ENCODE measurements around the gene CYP27A1.

Gene CYP27A1

GRCh38 chr2:218743068-218743467, 38.9 kb upstream of the CYP27A1 start:
- no peak overlapping the region for H3K4me3 ChIP-seq (ENCODE audit: low read depth, low read length)
- peak; percentile 51 for DNase-seq (ENCODE audit: low read depth)
- TF ChIP-seq MYC (IDR thresholded peaks at IDR 0.05; ENCODE audit: low read depth, low read length) (no peak), MAX (IDR thresholded peaks at IDR 0.05; ENCODE audit: low read depth, low read length) (no peak), CTCF (IDR thresholded peaks at IDR 0.05; ENCODE audit: low read depth, low read length) (no peak), POLR2A (IDR thresholded peaks at IDR 0.05; ENCODE audit: extremely low read depth, insufficient read length) (no peak)

- TF ChIP-seq MAX (IDR thresholded peaks at IDR 0.05; ENCODE audit: low read depth, low read length) (no peak), CTCF (IDR thresholded peaks at IDR 0.05; ENCODE audit: low read depth, low read length) (no peak), POLR2A (IDR thresholded peaks at IDR 0.05; ENCODE audit: extremely low read depth, insufficient read length) (no peak)
- no peak for DNase-seq (ENCODE audit: low read depth)
- no peak overlapping the region for H3K4me3 ChIP-seq (ENCODE audit: low read depth, low read length)
Observed at GRCh38 chr2:218744615-218745014, 37.3 kb upstream of the CYP27A1 start.

GRCh38 chr2:218745160-218745558, 36.8 kb upstream of the CYP27A1 start:
- no peak overlapping the region for H3K4me3 ChIP-seq (ENCODE audit: low read depth, low read length)
- peak; percentile 85 for DNase-seq (ENCODE audit: low read depth)
- TF ChIP-seq MAX (IDR thresholded peaks at IDR 0.05; ENCODE audit: low read depth, low read length): peak; percentile 36; the same call in 1 of the 2 replicates
- no peak for TF ChIP-seq MYC (IDR thresholded peaks at IDR 0.05; ENCODE audit: low read depth, low read length)
- no peak for TF ChIP-seq POLR2A (IDR thresholded peaks at IDR 0.05; ENCODE audit: extremely low read depth, insufficient read length)
- TF ChIP-seq CTCF (IDR thresholded peaks at IDR 0.05; ENCODE audit: low read depth, low read length): no peak

- no peak for TF ChIP-seq MAX (IDR thresholded peaks at IDR 0.05; ENCODE audit: low read depth, low read length)
- no peak for TF ChIP-seq MYC (IDR thresholded peaks at IDR 0.05; ENCODE audit: low read depth, low read length)
- TF ChIP-seq POLR2A (IDR thresholded peaks at IDR 0.05; ENCODE audit: extremely low read depth, insufficient read length): no peak
- no peak for TF ChIP-seq CTCF (IDR thresholded peaks at IDR 0.05; ENCODE audit: low read depth, low read length)
- no peak for DNase-seq (ENCODE audit: low read depth)
- H3K4me3 ChIP-seq (ENCODE audit: low read depth, low read length): no peak overlapping the region
Observed at GRCh38 chr2:218745559-218746469, 36.1 kb upstream of the CYP27A1 start.

GRCh38 chr2:218746470-218746795, 35.5 kb upstream of the CYP27A1 start:
- DNase-seq (ENCODE audit: low read depth): no peak
- TF ChIP-seq CTCF (IDR thresholded peaks at IDR 0.05; ENCODE audit: low read depth, low read length) (no peak), MAX (IDR thresholded peaks at IDR 0.05; ENCODE audit: low read depth, low read length) (no peak), POLR2A (IDR thresholded peaks at IDR 0.05; ENCODE audit: extremely low read depth, insufficient read length) (no peak), MYC (IDR thresholded peaks at IDR 0.05; ENCODE audit: low read depth, low read length) (no peak)
- no peak overlapping the region for H3K4me3 ChIP-seq (ENCODE audit: low read depth, low read length)

All from NB4 (cell line).